Parathyroid adenoma (tissue), 2 donors: ENCODE results near the gene AFF4.

Source experiments
- H2AFZ ChIP-seq: fragments of 300-600 bp; sonication (generic); one replicate; pipeline ENCODE4 v1.7.0; 2017; ENCODE audit warnings: antibody characterized with exemption, mild to moderate bottlenecking
- H3K27ac ChIP-seq: fragments of 300-600 bp; sonication (generic); one replicate; pipeline ENCODE4 v1.7.0; 2017
- H3K27me3 ChIP-seq: fragments of 300-600 bp; sonication (generic); one replicate; pipeline ENCODE4 v1.7.0; 2017; ENCODE audit warnings: low read length; ENCODE audit not compliant: control insufficient read depth, insufficient read depth
- H3K36me3 ChIP-seq: fragments of 300-600 bp; sonication (generic); one replicate; pipeline ENCODE4 v1.7.0; 2017; ENCODE audit warnings: low read length; ENCODE audit not compliant: control insufficient read depth, insufficient read depth
- H3K4me1 ChIP-seq: fragments of 300-600 bp; sonication (generic); one replicate; pipeline ENCODE4 v1.7.0; 2017; ENCODE audit warnings: control low read depth
- H3K4me2 ChIP-seq: fragments of 300-600 bp; sonication (generic); one replicate; pipeline ENCODE4 v1.7.0; 2017; ENCODE audit warnings: low read length
- H3K4me3 ChIP-seq: fragments of 300-600 bp; sonication (generic); one replicate; pipeline ENCODE4 v1.7.0; 2017; ENCODE audit warnings: low read depth, low read length
- H3K79me2 ChIP-seq: fragments of 300-600 bp; sonication (generic); one replicate; pipeline ENCODE4 v1.7.0; 2017; ENCODE audit warnings: control low read depth
- H3K9ac ChIP-seq: fragments of 300-600 bp; sonication (generic); one replicate; pipeline ENCODE4 v1.7.0; 2017; ENCODE audit warnings: mild to moderate bottlenecking
- H3K9me3 ChIP-seq: fragments of 300-600 bp; sonication (generic); one replicate; pipeline ENCODE4 v1.7.0; 2017; ENCODE audit warnings: low read length; ENCODE audit not compliant: control insufficient read depth
- CTCF ChIP-seq: fragments of 300-600 bp; sonication (generic); IDR thresholded peaks from one replicate; pipeline ENCODE4 v1.7.0; 2017; ENCODE audit warnings: antibody characterized with exemption, mild to moderate bottlenecking
- donor health status: primary hyperparathyroidism.

The AFF4 gene

GRCh38 chr5:132850066-132850465, 113.4 kb downstream of the AFF4 start:
- Histone ChIP-seq H3K9me3 (no peaks in the 10 kb centered on the region), H3K4me1 (peaks cover 3% of the 10 kb centered on the region), H3K9ac (no peak overlapping the region), H3K79me2 (no peaks in the 10 kb centered on the region), H3K4me2 (no peak overlapping the region), H3K27me3 (no peaks in the 10 kb centered on the region), H2AFZ (no peak overlapping the region), H3K4me3 (no peak overlapping the region), H3K27ac (no peak overlapping the region), H3K36me3 (no peaks in the 10 kb centered on the region)
- TF ChIP-seq CTCF: no peak

- Histone ChIP-seq H2AFZ (no peak overlapping the region), H3K4me1 (peaks cover under 1% of the 10 kb centered on the region), H3K4me2 (no peak overlapping the region), H3K27ac (no peak overlapping the region), H3K27me3 (no peaks in the 10 kb centered on the region), H3K79me2 (no peaks in the 10 kb centered on the region), H3K9me3 (no peaks in the 10 kb centered on the region), H3K36me3 (no peaks in the 10 kb centered on the region), H3K4me3 (no peak overlapping the region), H3K9ac (no peak overlapping the region)
- TF ChIP-seq CTCF: no peak
These were observed 114.1 kb downstream of the AFF4 start for GRCh38 chr5:132849347-132849746.

- H3K4me2 ChIP-seq: no peak overlapping the region
- H3K36me3 ChIP-seq: no peaks in the 10 kb centered on the region
- no peak for TF ChIP-seq CTCF
- H3K4me3 ChIP-seq: no peak overlapping the region
- H3K27me3 ChIP-seq: no peaks in the 10 kb centered on the region
- no peak overlapping the region for H2AFZ ChIP-seq
- no peaks in the 10 kb centered on the region for H3K79me2 ChIP-seq
- no peaks in the 10 kb centered on the region for H3K9me3 ChIP-seq
- H3K27ac ChIP-seq: no peak overlapping the region
- no peaks in the 10 kb centered on the region for H3K4me1 ChIP-seq
- H3K9ac ChIP-seq: no peak overlapping the region
These were observed 115.2 kb downstream of the AFF4 start for GRCh38 chr5:132848270-132848669.

- no peaks in the 10 kb centered on the region for H3K36me3 ChIP-seq
- H2AFZ ChIP-seq: no peak overlapping the region
- H3K9me3 ChIP-seq: no peaks in the 10 kb centered on the region
- H3K4me3 ChIP-seq: no peak overlapping the region
- H3K27me3 ChIP-seq: no peaks in the 10 kb centered on the region
- H3K4me1 ChIP-seq: no peaks in the 10 kb centered on the region
- no peak for TF ChIP-seq CTCF
- no peak overlapping the region for H3K4me2 ChIP-seq
- no peak overlapping the region for H3K9ac ChIP-seq
- H3K27ac ChIP-seq: no peak overlapping the region
- no peaks in the 10 kb centered on the region for H3K79me2 ChIP-seq
These were observed 122.1 kb downstream of the AFF4 start for GRCh38 chr5:132841305-132841704.

GRCh38 chr5:132840896-132841295, 122.5 kb downstream of the AFF4 start:
- Histone ChIP-seq H3K9ac (no peak overlapping the region), H3K27me3 (no peaks in the 10 kb centered on the region), H3K4me1 (no peaks in the 10 kb centered on the region), H3K36me3 (no peaks in the 10 kb centered on the region), H3K79me2 (no peaks in the 10 kb centered on the region), H2AFZ (no peak overlapping the region), H3K27ac (no peak overlapping the region), H3K4me2 (no peak overlapping the region), H3K9me3 (no peaks in the 10 kb centered on the region), H3K4me3 (no peak overlapping the region)
- no peak for TF ChIP-seq CTCF
